Activated B cell treated with CpG ODN at 0.5 μM for 24 hours (primary cell): ENCODE data around the gene PLA2R1. TPM values are rescaled to one million over a fixed set of nuclear protein-coding genes. Genes with fewer than 3 reads are reported as not detected.

Source experiments
- ATAC-seq: fragments of 200-7000 bp; cut with Tn5 transposase; one replicate; pipeline ENCODE4 v1.10.0; 2021; ENCODE audit warnings: low read depth, mild to moderate bottlenecking, moderate library complexity
- CTCF ChIA-PET: fragments of 350-600 bp; sonication (Branson Sonifier 250); formaldehyde crosslinking; loops from one replicate; lab custom pipeline; 2021; ENCODE audit warnings: antibody characterized with exemption; lab: Charles Lee
- POLR2A ChIA-PET: fragments of 350-600 bp; sonication (Branson Sonifier 250); formaldehyde crosslinking; loops from one replicate; lab custom pipeline; 2021; ENCODE audit warnings: antibody characterized with exemption; lab: Charles Lee
- DNase-seq: peaks from one replicate; pipeline ENCODE4 v3.0.0; 2022
- H3K27ac Mint-ChIP-seq: one replicate; pipeline ENCODE4 v1.8.0; 2020; ENCODE audit warnings: mixed read lengths
- H3K27me3 Mint-ChIP-seq: one replicate; pipeline ENCODE4 v1.8.0; 2021; ENCODE audit warnings: mixed read lengths
- H3K36me3 Mint-ChIP-seq: one replicate; pipeline ENCODE4 v1.8.0; 2021; ENCODE audit warnings: low read depth, mixed read lengths
- H3K4me1 Mint-ChIP-seq: one replicate; pipeline ENCODE4 v1.8.0; 2021; ENCODE audit warnings: mixed read lengths
- H3K4me3 Mint-ChIP-seq: one replicate; pipeline ENCODE4 v1.8.0; 2020; ENCODE audit warnings: mild to moderate bottlenecking, mixed read lengths
- H3K9me3 Mint-ChIP-seq: one replicate; pipeline ENCODE4 v1.8.0; 2020; ENCODE audit warnings: mixed read lengths
- intact Hi-C: fragments of 100-400 bp; cut with micrococcal nuclease; formaldehyde crosslinking; loops from one replicate; pipeline ENCODE4 v1.15.1; 2024
- total RNA-seq: library from RNA; stranded (reverse); gene quantifications from 2 replicates; pipeline ENCODE4 v1.2.3, GENCODE V29; 2022
- TF ChIP-seq, protein P1 (sequence below): fragments of 200-600 bp; IDR thresholded peaks from one replicate; pipeline ENCODE4 v1.8.0; 2022; ENCODE audit warnings: antibody characterized with exemption, mild to moderate bottlenecking

Gene PLA2R1
- total RNA-seq, 1 donor from 2014 or later: not detected

DNA sequence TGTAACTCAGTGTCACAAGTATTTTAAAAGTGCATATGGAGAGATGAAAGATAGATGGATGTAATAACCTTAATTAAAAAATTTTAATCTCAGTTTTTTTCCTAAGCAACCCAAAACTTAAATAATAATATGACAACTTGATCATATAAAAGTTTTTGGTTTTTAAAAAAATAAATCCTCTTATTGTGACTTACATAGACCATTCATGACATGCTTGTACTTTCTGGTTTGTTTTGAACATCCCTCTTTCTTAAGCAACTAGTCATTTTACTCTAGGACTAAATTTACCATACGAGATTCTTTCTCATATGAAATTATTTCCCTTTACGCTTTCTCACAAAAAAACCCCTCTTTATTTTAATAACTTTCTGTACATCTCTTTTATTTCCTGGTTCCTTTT is 6.5 kb upstream of the PLA2R1 start:
- Mint-ChIP-seq H3K27me3 (peaks cover 16% of the 10 kb centered on the region), H3K9me3 (peaks cover 4% of the 10 kb centered on the region), H3K36me3 (no peaks in the 10 kb centered on the region), H3K27ac (no peak overlapping the region), H3K4me3 (no peak overlapping the region), H3K4me1 (no peaks in the 10 kb centered on the region)
- DNase-seq (no peak), ATAC-seq (no peak)
- POLR2A ChIA-PET: no interaction called here
- TF ChIP-seq, protein P1, sequence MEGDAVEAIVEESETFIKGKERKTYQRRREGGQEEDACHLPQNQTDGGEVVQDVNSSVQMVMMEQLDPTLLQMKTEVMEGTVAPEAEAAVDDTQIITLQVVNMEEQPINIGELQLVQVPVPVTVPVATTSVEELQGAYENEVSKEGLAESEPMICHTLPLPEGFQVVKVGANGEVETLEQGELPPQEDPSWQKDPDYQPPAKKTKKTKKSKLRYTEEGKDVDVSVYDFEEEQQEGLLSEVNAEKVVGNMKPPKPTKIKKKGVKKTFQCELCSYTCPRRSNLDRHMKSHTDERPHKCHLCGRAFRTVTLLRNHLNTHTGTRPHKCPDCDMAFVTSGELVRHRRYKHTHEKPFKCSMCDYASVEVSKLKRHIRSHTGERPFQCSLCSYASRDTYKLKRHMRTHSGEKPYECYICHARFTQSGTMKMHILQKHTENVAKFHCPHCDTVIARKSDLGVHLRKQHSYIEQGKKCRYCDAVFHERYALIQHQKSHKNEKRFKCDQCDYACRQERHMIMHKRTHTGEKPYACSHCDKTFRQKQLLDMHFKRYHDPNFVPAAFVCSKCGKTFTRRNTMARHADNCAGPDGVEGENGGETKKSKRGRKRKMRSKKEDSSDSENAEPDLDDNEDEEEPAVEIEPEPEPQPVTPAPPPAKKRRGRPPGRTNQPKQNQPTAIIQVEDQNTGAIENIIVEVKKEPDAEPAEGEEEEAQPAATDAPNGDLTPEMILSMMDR: no peak
- intact Hi-C loops: no loop called here
- CTCF ChIA-PET: interaction anchor here (0.7 kb wide), 1 partner anchor 653 kb away, joined by 3 read pairs; no protein-coding TSS in a partner anchor

GRCh38 chr2:160064916-160065315 is 2.5 kb upstream of the PLA2R1 start:
- Mint-ChIP-seq H3K27me3 (peaks cover 38% of the 10 kb centered on the region), H3K27ac (no peak overlapping the region), H3K36me3 (no peaks in the 10 kb centered on the region), H3K4me1 (peaks cover 7% of the 10 kb centered on the region), H3K9me3 (peaks cover 4% of the 10 kb centered on the region), H3K4me3 (no peak overlapping the region)
- CTCF ChIA-PET: interaction anchor here (0.6 kb wide), 1 partner anchor 931 kb away, joined by 3 read pairs; no protein-coding TSS in a partner anchor
- ATAC-seq (no peak), DNase-seq (no peak)
- intact Hi-C loops: no loop called here
- POLR2A ChIA-PET: no interaction called here
- TF ChIP-seq, protein P1: no peak

- peaks cover 43% of the 10 kb centered on the region for H3K27me3 Mint-ChIP-seq
- TF ChIP-seq, protein P1: no peak
- no peak for ATAC-seq
These were observed 1.6 kb upstream of the PLA2R1 start for GRCh38 chr2:160063879-160064612.

DNA sequence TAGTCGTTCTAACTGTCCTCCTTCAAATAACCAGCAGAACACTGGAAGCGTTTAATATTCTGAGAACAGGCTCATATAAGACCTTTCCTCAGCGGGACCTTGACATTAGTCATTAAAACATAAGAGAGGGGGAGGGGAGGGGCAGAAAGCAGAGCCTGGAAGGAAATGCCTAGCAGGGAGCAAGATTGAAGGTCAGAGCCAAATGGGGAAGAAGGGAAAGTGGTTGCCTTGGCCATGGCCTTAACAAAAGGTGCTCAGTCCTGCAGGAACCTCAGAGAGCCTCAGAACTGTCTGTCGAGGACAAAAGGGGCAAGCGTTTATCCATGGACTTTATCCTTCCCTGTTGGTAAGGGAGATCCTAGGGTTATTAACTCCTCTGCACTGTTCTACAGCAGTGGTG is 856 bp upstream of the PLA2R1 start:
- no peak for DNase-seq
- Mint-ChIP-seq H3K27me3 (peaks cover 46% of the 10 kb centered on the region), H3K9me3 (peaks cover 2% of the 10 kb centered on the region), H3K4me3 (no peak overlapping the region), H3K36me3 (no peaks in the 10 kb centered on the region), H3K4me1 (peaks cover 7% of the 10 kb centered on the region), H3K27ac (no peak overlapping the region)
- ATAC-seq: no peak
- intact Hi-C loops: no loop called here
- TF ChIP-seq, protein P1: no peak
- POLR2A ChIA-PET: no interaction called here
- CTCF ChIA-PET: no interaction called here

More at GRCh38 chr2:160063879-160064612, 1.6 kb upstream of the PLA2R1 start:
- Mint-ChIP-seq H3K9me3 (peaks cover 4% of the 10 kb centered on the region), H3K27ac (no peak overlapping the region), H3K4me1 (peaks cover 7% of the 10 kb centered on the region), H3K4me3 (no peak overlapping the region), H3K36me3 (no peaks in the 10 kb centered on the region)
- CTCF ChIA-PET: no interaction called here
- intact Hi-C loops: no loop called here
- POLR2A ChIA-PET: no interaction called here
- DNase-seq: no peak

DNA sequence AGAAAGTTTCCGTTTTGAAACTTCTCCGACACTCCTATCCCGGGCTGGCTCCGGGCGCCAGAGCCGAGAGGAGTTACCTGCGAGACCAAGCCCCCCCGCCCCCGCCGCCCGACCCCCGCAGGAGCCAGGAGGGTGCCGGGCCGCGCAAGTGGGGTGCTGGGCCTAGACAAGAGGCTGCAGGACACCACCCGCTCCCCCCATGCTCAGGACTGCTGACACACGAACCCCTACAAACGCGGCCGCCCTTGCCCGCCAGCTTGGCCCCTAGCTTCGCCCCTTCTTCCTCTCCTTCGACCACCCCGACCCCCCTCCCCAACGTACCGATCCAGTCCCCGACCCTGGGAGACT is 497 bp downstream of the PLA2R1 start:
- CTCF ChIA-PET: no interaction called here
- intact Hi-C loops: no loop called here
- Mint-ChIP-seq H3K9me3 (no peaks in the 10 kb centered on the region), H3K36me3 (no peaks in the 10 kb centered on the region), H3K4me3 (no peak overlapping the region), H3K4me1 (peaks cover 7% of the 10 kb centered on the region), H3K27me3 (peaks cover 49% of the 10 kb centered on the region), H3K27ac (no peak overlapping the region)
- TF ChIP-seq, protein P1: no peak
- ATAC-seq: no peak
- DNase-seq: no peak
- POLR2A ChIA-PET: no interaction called here
